GM10847 (cell line): ENCODE data around the gene NMT2.

Experiments
- POLR2A ChIP-seq: IDR thresholded peaks from 2 replicates; pipeline ENCODE4 v1.6.1; 2011; ENCODE audit not compliant: insufficient read length; ENCODE audit errors: extremely low read depth

NMT2 gene

DNA sequence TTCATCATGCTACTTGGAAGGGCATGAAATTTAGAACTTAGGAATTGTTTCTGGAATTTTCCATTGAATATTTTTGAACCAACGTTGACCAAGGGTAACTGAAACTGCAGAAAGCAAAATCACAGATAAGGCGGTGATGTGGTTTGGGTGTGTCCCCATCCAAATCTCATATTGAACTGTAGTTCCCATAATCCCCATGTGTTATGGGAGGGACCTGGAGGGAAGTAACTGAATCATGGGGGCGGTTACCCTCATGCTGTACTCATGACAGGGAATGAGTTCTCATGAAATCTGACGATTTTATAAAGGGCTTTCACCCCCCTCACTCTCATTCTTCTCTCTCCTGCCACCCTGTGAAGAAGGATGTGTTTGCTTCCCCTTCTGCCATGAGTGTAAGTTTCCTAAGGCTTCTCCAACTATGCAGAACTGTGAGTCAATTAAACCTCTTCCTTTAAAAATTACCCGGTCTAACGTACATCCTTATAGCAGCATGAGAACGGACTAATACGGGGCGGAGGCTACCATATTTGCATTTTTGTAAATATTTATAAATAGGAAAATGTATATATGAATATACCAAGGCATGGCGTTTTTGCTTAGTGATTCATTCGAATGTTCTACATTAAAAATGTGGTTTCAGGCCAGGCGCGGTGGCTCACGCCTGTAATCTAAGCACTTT, 12.4 kb downstream of the NMT2 start:
- no peak for TF ChIP-seq POLR2A

- TF ChIP-seq POLR2A: no peak
Measured at GRCh38 chr10:15152556-15152955, 15.9 kb downstream of the NMT2 start.

GRCh38 chr10:15150563-15150962, 17.9 kb downstream of the NMT2 start:
- TF ChIP-seq POLR2A: no peak

GRCh38 chr10:15149042-15149771, 19.3 kb downstream of the NMT2 start:
- TF ChIP-seq POLR2A: no peak

DNA sequence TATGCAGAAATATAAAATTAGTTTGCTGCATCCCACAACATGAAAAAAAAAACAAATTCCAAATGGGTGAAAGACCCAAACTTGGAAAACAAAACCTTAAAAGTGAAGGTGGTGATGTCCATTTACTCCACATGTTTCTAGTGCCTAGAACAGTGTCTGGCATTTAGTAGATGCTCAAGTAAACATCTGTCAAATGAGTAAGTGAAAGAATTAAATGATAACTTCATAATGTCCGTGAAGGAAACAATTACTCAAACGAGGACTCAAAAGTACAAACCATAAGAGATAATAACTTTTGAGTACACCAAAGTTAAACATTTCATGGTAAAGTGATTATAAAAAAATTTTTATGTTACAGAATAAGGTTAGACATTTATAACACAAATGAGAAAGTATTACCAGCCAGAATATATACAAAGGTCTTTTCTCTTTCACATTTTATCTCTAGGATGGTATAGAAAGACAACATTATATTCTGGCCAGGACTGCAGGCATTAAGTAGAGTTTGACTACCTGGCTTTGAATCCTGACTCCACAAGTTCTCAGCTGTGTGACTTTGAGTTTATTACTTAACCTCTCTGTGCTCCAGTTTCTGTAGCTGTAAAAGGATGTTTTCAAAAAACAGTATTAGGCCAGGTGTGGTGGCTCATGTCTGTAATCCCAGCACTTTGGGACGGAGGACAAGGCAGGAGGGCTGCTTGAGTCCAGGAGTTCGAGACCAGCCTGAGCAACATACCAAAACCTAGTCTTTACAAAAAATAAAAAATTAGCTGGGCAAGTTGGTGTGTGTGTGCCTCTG, 20.7 kb downstream of the NMT2 start:
- TF ChIP-seq POLR2A: no peak

DNA sequence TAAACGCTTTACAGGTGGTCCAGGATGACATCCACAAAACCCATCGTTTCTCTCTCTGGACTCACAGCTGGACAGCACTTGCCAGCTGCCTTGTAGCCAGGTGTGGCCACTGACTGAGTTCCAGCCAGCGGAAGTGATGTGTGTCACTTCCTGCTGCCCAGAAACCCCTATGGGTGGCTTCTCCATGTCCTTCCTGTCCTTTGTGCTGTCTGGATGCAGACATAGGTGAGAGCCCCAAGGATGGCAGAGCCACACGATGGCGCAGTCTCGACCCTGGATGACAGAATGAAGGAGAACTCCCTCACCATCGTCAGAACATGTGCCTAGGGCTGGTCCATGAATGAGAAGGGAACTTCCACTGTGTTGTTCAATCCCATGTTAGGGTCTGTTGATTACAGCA, 22.1 kb downstream of the NMT2 start:
- TF ChIP-seq POLR2A: no peak

DNA sequence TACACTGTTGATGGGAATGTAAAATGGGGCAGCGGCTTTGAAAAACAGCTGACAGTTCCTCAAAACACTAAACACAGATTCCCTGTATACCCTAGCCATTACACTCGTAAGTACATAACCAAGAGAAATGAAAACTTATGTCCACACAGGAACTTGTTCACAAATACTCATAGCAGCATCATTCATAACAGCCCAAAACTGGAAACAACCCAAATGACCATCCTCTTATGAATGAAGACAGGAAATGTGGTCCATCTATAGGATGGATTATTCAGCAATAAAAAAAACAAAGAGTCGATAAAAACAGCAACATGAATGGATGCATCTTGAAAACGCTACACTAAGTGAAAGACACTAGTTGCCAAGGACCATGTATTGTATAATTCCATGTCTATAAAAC, 23.7 kb downstream of the NMT2 start:
- no peak for TF ChIP-seq POLR2A

- TF ChIP-seq POLR2A: no peak
Measured at GRCh38 chr10:15141136-15142054, 27.1 kb downstream of the NMT2 start.

GRCh38 chr10:15140698-15141097, 27.8 kb downstream of the NMT2 start:
- TF ChIP-seq POLR2A: no peak

DNA sequence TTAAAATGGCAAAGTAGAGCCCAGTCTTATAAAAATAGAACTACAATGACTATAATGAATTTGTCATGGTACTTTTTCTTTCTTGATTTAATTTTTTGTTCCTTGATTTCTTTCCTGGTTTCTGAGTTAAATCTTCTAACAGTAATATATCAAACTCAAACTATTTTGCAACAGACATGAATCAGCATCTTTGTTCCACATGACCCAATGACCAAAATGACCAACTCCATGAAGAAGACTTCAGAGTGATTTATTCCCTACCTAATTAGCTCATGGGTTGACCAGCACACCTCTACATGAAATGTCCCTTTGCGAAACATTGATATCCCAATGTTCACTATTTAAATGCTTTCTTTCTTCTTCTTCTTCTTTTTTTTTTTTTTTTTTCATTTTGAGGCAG, 30.9 kb downstream of the NMT2 start:
- TF ChIP-seq POLR2A: no peak

GRCh38 chr10:15137036-15137359, 31.5 kb downstream of the NMT2 start:
- no peak for TF ChIP-seq POLR2A

DNA sequence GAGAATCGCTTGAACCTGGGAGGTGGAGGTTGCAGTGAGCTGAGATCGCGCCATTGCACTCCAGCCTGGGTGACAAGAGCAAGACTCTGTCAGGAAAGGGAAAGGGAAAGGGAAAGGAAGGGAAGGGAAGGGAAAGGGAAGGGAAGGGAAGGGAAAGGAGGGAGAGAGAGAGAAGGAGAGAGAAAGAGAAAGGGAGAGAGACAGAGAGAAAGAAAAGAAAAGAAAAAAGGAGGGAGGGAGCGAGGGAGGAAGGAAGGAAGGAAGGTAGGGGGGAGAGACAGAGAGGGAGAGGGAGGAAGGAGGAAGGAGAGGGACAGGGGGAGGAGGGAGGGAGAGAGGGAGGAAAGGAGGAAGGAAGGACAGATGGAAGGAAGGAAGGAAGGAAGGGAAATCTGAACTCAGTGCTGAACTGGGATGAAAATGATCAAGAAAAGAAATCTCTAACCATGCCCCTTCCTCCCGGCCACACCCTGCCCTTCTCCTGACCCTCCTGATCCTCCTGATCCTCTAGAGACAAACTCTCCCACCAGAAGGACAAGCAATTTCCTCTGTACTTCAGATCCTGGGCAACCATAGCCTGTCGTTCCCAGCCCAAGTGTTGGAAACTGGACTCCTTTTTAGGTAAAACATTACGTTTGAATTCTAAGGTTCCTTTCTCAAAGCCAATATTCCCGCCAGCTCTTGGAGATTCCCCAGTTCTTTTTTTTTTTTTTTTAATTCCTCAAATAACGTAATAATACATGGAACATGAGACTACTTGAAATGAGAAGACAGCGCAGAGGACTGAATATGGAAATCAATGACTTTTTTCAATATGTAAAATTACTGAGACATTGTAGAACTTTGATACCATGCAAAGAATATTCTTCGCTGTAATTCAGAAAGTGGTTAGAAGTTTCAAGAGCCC, 32.1 kb downstream of the NMT2 start:
- no peak for TF ChIP-seq POLR2A

GRCh38 chr10:15131330-15131729, 37.2 kb downstream of the NMT2 start:
- no peak for TF ChIP-seq POLR2A

DNA sequence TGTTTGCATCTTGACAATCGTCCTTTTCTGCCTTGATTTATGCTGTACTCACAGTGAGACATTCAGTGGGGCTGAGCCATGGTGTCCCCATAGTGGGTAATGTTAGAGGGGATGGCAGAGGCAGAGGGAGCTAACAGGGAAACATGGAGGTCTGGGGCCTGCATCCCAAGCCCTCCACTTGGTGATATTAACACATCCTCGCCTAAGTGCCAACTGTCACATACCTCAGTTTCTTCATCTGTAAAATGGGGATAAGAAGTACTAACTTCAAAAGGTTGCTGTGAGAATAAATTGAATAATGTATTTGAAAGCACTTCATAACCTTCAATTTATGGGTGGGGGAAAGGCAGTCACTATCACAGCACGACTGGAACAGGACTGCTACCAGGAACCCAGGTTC, 43.6 kb downstream of the NMT2 start:
- TF ChIP-seq POLR2A: no peak
